IMR-90 (cell line): ENCODE data around the gene XRCC4. TPM values are rescaled to one million over a fixed set of nuclear protein-coding genes. Genes with fewer than 3 reads are reported as not detected.

ENCODE experiments used
- ATAC-seq: fragments of 200-7000 bp; cut with Tn5 transposase; 2 replicates; pipeline ENCODE4 v1.9.1; 2020; ENCODE audit warnings: low read depth, mild to moderate bottlenecking, moderate library complexity
- BruUV-seq: library from RNA; stranded (reverse); fragments of 400-500 nt; replicated peaks from 2 replicates; lab custom pipeline; 2021; lab: Mats Ljungman, UMichigan
- CTCF ChIA-PET: fragments of 300-600 bp; formaldehyde crosslinking; extraction: SDS; loops from one replicate; lab custom pipeline; 2021; ENCODE audit warnings: antibody characterized with exemption; lab: Yijun Ruan, JAX
- POLR2A ChIA-PET: fragments of 300-600 bp; sonication (Branson Sonifier 250); formaldehyde crosslinking; loops from one replicate; lab custom pipeline; 2022; ENCODE audit warnings: antibody characterized with exemption; ENCODE audit not compliant: unreplicated experiment; lab: Charles Lee
- DNase-seq: peaks from one replicate; pipeline ENCODE4 v3.0.0; 2013
- H2AFZ ChIP-seq: replicated peaks from 2 replicates; pipeline ENCODE3; 2013; ENCODE audit warnings: low read length, mild to moderate bottlenecking; ENCODE audit not compliant: poor library complexity
- H2AK5ac ChIP-seq: 2 replicates; pipeline ENCODE4 v1.6.1; 2013; ENCODE audit warnings: low read depth, low read length, inconsistent platforms
- H2AK9ac ChIP-seq: replicated peaks from 2 replicates; pipeline ENCODE3; 2013; ENCODE audit warnings: mild to moderate bottlenecking, low read depth, low read length, moderate library complexity; ENCODE audit not compliant: poor library complexity
- H2BK120ac ChIP-seq: 2 replicates; pipeline ENCODE4 v1.6.1; 2013; ENCODE audit warnings: low read depth, low read length, inconsistent platforms
- H2BK15ac ChIP-seq: 3 replicates; pipeline ENCODE4 v1.6.1; 2013; ENCODE audit warnings: low read depth, low read length, inconsistent platforms
- H2BK20ac ChIP-seq: 2 replicates; pipeline ENCODE4 v1.6.1; 2013; ENCODE audit warnings: low read depth, mild to moderate bottlenecking, inconsistent platforms, low read length, moderate library complexity
- H2BK5ac ChIP-seq: 2 replicates; pipeline ENCODE4 v1.6.1; 2013; ENCODE audit warnings: mild to moderate bottlenecking, low read depth, low read length, inconsistent platforms; ENCODE audit not compliant: poor library complexity, severe bottlenecking
- H3K14ac ChIP-seq: replicated peaks from 2 replicates; pipeline ENCODE4 v1.6.1; 2013; ENCODE audit warnings: low read depth, low read length, inconsistent platforms
- H3K18ac ChIP-seq: 2 replicates; pipeline ENCODE4 v1.6.1; 2013; ENCODE audit warnings: low read depth, low read length, control low read depth
- H3K23ac ChIP-seq: 2 replicates; pipeline ENCODE4 v1.6.1; 2013; ENCODE audit warnings: low read depth, low read length, inconsistent platforms
- H3K27ac ChIP-seq: 2 replicates; pipeline ENCODE4 v1.5.1; 2013; ENCODE audit warnings: mild to moderate bottlenecking, control low read depth, low read length; ENCODE audit not compliant: insufficient read depth
- H3K27me3 ChIP-seq: 2 replicates; pipeline ENCODE4 v1.6.1; 2013; ENCODE audit warnings: low read length; ENCODE audit not compliant: control insufficient read depth, insufficient read depth
- H3K36me3 ChIP-seq: 2 replicates; pipeline ENCODE4 v1.6.1; 2013; ENCODE audit warnings: low read length, mixed read lengths; ENCODE audit not compliant: control insufficient read depth, insufficient read depth
- H3K4ac ChIP-seq: 2 replicates; pipeline ENCODE4 v1.6.1; 2013; ENCODE audit warnings: low read depth, low read length, inconsistent platforms
- H3K4me1 ChIP-seq: 2 replicates; pipeline ENCODE4 v1.6.1; 2013; ENCODE audit warnings: low read length, mixed read lengths; ENCODE audit not compliant: control insufficient read depth, insufficient read depth
- H3K4me2 ChIP-seq: 2 replicates; pipeline ENCODE4 v1.6.1; 2013; ENCODE audit warnings: low read depth, mild to moderate bottlenecking, control low read depth, low read length, moderate library complexity
- H3K4me3 ChIP-seq: 2 replicates; pipeline ENCODE4 v1.5.1; 2013; ENCODE audit warnings: low read depth, mild to moderate bottlenecking, control low read depth, low read length, moderate library complexity; ENCODE audit not compliant: insufficient read depth
- H3K56ac ChIP-seq: 2 replicates; pipeline ENCODE4 v1.6.1; 2013; ENCODE audit warnings: low read length, inconsistent platforms; ENCODE audit not compliant: insufficient read depth; ENCODE audit errors: extremely low read depth
- H3K79me1 ChIP-seq, 2 experiments: 2 replicates each; pipeline ENCODE4 v1.6.1; 2013; ENCODE audit warnings: low read length in 2 of 2, inconsistent platforms in 1 of 2, low read depth in 1 of 2
- H3K9ac ChIP-seq: 2 replicates; pipeline ENCODE4 v1.6.1; 2013; ENCODE audit warnings: low read depth, low read length, control low read depth
- H3K9me1 ChIP-seq: 2 replicates; pipeline ENCODE4 v1.6.1; 2013; ENCODE audit warnings: low read length, inconsistent platforms; ENCODE audit not compliant: insufficient read depth
- H3K9me3 ChIP-seq: 2 replicates; pipeline ENCODE4 v1.6.1; 2013; ENCODE audit warnings: low read length; ENCODE audit not compliant: control insufficient read depth, insufficient read depth
- H4K20me1 ChIP-seq: 2 replicates; pipeline ENCODE4 v1.6.1; 2013; ENCODE audit warnings: low read length, inconsistent platforms; ENCODE audit not compliant: insufficient read depth
- H4K5ac ChIP-seq: 2 replicates; pipeline ENCODE4 v1.6.1; 2013; ENCODE audit warnings: mild to moderate bottlenecking, low read depth, low read length, control low read depth
- H4K8ac ChIP-seq, 2 experiments: 2 replicates each; pipeline ENCODE4 v1.6.1; 2013; ENCODE audit warnings: low read depth in 2 of 2, low read length in 2 of 2, control low read depth in 1 of 2, inconsistent platforms in 1 of 2
- H4K91ac ChIP-seq: 2 replicates; pipeline ENCODE4 v1.6.1; 2013; ENCODE audit warnings: low read depth, low read length, inconsistent platforms; ENCODE audit not compliant: insufficient read depth
- BHLHE40 ChIP-seq: fragments of 150-350 bp; IDR thresholded peaks from 2 replicates; pipeline ENCODE4 v1.6.1; 2016; ENCODE audit warnings: mild to moderate bottlenecking, low read depth, low read length
- CEBPB ChIP-seq: IDR thresholded peaks from 2 replicates; pipeline ENCODE4 v1.6.1; 2012; ENCODE audit warnings: low read depth, low read length, improper control_type of control experiment
- CHD1 ChIP-seq: IDR thresholded peaks from 2 replicates; pipeline ENCODE4 v1.6.1; 2012; ENCODE audit warnings: low read depth, low read length, improper control_type of control experiment
- FOS ChIP-seq: fragments of 150-350 bp; IDR thresholded peaks from 2 replicates; pipeline ENCODE4 v1.6.1; 2016; ENCODE audit warnings: low read depth, low read length
- MAFK ChIP-seq: IDR thresholded peaks from 2 replicates; pipeline ENCODE4 v1.6.1; 2012; ENCODE audit warnings: low read depth, low read length, improper control_type of control experiment
- MAZ ChIP-seq: IDR thresholded peaks from 2 replicates; pipeline ENCODE4 v1.6.1; 2012; ENCODE audit warnings: low read depth, mild to moderate bottlenecking, low read length, improper control_type of control experiment, moderate library complexity, borderline replicate concordance
- WGBS, 2 experiments: methylation state at CpG; one replicate each; pipeline versions ENCODE4 v1.1.5 to v1.1.7; 2013; ENCODE audit warnings: missing lambda C conversion rate in 2 of 2; ENCODE audit not compliant: insufficient read length in 1 of 2; ENCODE audit errors: extremely low coverage in 2 of 2; 5-methylcytosine and 5-hydroxymethylcytosine counted together
- dilution Hi-C: fragments of 300-500 bp; cut with HindIII; formaldehyde crosslinking; loops from one replicate; pipeline ENCODE4 v1.14.3; 2018; ENCODE audit warnings: low sequenced_read_pairs; ENCODE audit not compliant: unreplicated experiment
- in situ Hi-C: fragments of 300-500 bp; cut with MboI; formaldehyde crosslinking; loops from 3 replicates; pipeline ENCODE4 v1.14.3; 2019; ENCODE audit warnings: low sequenced_read_pairs, inconsistent platforms, mixed read lengths
- intact Hi-C: fragments of 100-400 bp; cut with micrococcal nuclease; formaldehyde crosslinking; loops from 2 replicates; pipeline ENCODE4 v1.10.0; 2022
- polyA plus RNA-seq, 3 experiments: library from polyadenylated mRNA; depleted of rRNA; stranded (reverse); fragments of >200 nt; gene quantifications; 2 replicates each; pipeline ENCODE4 v1.2.3, GENCODE V29; 2012; ENCODE audit warnings: low replicate concordance in 1 of 3
- total RNA-seq: library from RNA; depleted of rRNA; stranded (reverse); fragments of >200 nt; gene quantifications from 2 replicates; pipeline ENCODE4 v1.2.3, GENCODE V29; 2012

XRCC4 gene
- total and polyA plus RNA-seq, 2 of the 4 experiments (the other 2 are of a cell fraction), result 3.5 to 4.7 TPM

DNA sequence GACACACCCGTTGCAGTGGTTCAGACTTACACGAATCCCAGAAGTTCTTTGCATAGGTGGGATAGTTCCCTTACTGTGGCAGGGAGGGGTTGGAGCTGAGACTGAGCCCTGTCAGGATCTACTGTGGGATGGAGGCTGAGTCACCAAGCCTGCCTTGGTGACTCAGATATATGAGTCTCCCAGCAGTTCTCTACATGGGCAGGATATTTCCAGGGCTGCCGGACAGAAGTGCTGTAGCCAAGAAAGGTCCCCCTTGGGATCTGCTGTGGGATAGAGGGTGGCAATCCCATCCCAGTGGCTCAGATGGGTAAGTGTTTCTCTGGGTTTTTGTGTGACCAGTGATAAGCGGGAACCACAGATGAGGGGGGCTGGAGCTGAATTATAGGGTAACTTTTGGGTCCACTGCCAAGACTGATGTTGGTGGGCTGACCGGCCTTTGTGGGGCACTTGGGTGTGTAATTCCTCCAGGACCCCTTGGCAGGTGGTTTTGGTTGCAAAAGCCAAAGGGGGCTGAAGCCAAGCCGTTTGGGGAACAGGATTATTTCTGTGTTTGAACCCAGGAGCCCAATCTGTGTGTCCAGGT is 18.7 kb downstream of the XRCC4 start:
- DNase-seq, result peak; percentile 88
- 0% methylated on average over 2 of the region's 6 CpGs; no CpG with 5 or more reads in 1 of the 2 experiments for WGBS, 2 experiments
- in situ Hi-C loops, result loop anchor here (25.0 kb wide), 1 partner anchor 466 kb away; no protein-coding TSS in a partner anchor
- 0 out of 2 replicates have a peak overlapping the region, but pooled peaks have one; percentile 30 for H2AK5ac ChIP-seq
- H4K20me1 ChIP-seq, result no peaks in the 10 kb centered on the region
- peaks cover 9% of the 10 kb centered on the region for H3K4me1 ChIP-seq
- H3K4me2 ChIP-seq, result peak overlapping the region; percentile 11; the same call in 1 of the 2 replicates
- H4K91ac ChIP-seq, result peak overlapping the region; percentile 9; the same call in 1 of the 2 replicates
- H3K27me3 ChIP-seq, result no peaks in the 10 kb centered on the region
- 0 out of 3 replicates have a peak overlapping the region, but pooled peaks have one; percentile 26 for H2BK15ac ChIP-seq
- H3K18ac ChIP-seq, result no peak overlapping the region
- peaks cover 4 to 23% of the 10 kb centered on the region in 2 experiments; a peak in 2 of 4 replicates for H3K79me1 ChIP-seq
- H3K27ac ChIP-seq, result no peak overlapping the region; the same call in 1 of the 2 replicates
- no peaks in the 10 kb centered on the region for H3K9me3 ChIP-seq
- TF ChIP-seq FOS, result peak; percentile 93
- TF ChIP-seq CHD1, result no peak
- TF ChIP-seq MAZ, result 0 out of 2 replicates have a peak, but pooled peaks have one; percentile 18
- TF ChIP-seq CEBPB, result no peak
- TF ChIP-seq MAFK, result no peak
- TF ChIP-seq BHLHE40, result 0 out of 2 replicates have a peak, but pooled peaks have one; percentile 7
- intact Hi-C loops, result no loop called here
- H2BK120ac ChIP-seq, result peak overlapping the region; percentile 81
- dilution Hi-C loops, result no loop called here
- H2AK9ac ChIP-seq, result peak overlapping the region; percentile 79
- peak overlapping the region; percentile 73 for H3K4ac ChIP-seq
- H2BK5ac ChIP-seq, result peak overlapping the region; percentile 6
- CTCF ChIA-PET, result interaction anchor here (0.6 kb wide), 1 partner anchor 59 kb away, joined by 3 read pairs; no protein-coding TSS in a partner anchor
- H3K4me3 ChIP-seq, result no peak overlapping the region
- H3K56ac ChIP-seq, result peak overlapping the region; percentile 26; the same call in 1 of the 2 replicates
- no peak overlapping the region for H4K5ac ChIP-seq
- POLR2A ChIA-PET, result no interaction called here
- no TSS peak for BruUV-seq
- peak overlapping the region; percentile 76 for H2AFZ ChIP-seq
- peak; percentile 98 for ATAC-seq
- peak overlapping the region; percentile 76; the same call in 1 of the 2 replicates for H2BK20ac ChIP-seq
- no peaks in the 10 kb centered on the region for H3K9me1 ChIP-seq
- H3K23ac ChIP-seq, result no peak overlapping the region
- H3K14ac ChIP-seq, result 0 out of 2 replicates have a peak overlapping the region, but pooled peaks have one; percentile 60
- no peaks in the 10 kb centered on the region for H3K36me3 ChIP-seq
- peak overlapping the region in 1 of 2 experiments; percentile 31; a peak in 1 of 4 replicates for H4K8ac ChIP-seq
- no peak overlapping the region for H3K9ac ChIP-seq
